Mucosa of gallbladder (tissue), 1 donor: ENCODE results near the gene TGDS. TPM values are rescaled to one million over a fixed set of nuclear protein-coding genes. Genes with fewer than 3 reads are reported as not detected.
"Not testable (repeated sequence)": the region's sequence is repeated elsewhere in the genome, so short reads cannot be mapped to it uniquely, and the experiment has no call there.

ENCODE experiments used
- DNase-seq: peaks from one replicate; pipeline ENCODE4 v3.0.0-alpha.2; 2020; ENCODE audit warnings: low spot score
- total RNA-seq: library from RNA; stranded (reverse); gene quantifications from one replicate; pipeline ENCODE4 v1.2.1, GENCODE V29; 2021
- donor health status: DM: no; HTN: no; CAD: no.

Gene TGDS
- total RNA-seq, 1 donor from 2014 or later: 9.6 TPM

DNA sequence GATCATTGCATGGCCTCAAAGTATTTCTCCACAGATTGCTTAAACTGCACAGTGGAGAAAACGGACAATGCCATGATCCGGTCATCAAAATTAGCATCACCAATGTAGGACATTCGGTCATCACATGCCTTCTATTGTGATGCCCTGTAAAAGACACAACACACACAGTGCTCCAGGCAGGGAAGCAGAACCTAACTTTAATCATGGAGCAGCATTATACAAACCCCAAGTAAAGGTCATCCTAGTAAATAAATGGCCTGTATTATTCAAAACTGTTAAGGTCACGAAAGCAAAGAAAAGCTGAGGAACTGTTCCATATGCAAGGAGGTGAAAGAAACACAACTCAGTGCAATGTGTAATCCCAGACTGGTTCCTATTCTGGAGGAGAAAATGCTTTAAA is 42.2 kb downstream of the TGDS start:
- no peak for DNase-seq

DNA sequence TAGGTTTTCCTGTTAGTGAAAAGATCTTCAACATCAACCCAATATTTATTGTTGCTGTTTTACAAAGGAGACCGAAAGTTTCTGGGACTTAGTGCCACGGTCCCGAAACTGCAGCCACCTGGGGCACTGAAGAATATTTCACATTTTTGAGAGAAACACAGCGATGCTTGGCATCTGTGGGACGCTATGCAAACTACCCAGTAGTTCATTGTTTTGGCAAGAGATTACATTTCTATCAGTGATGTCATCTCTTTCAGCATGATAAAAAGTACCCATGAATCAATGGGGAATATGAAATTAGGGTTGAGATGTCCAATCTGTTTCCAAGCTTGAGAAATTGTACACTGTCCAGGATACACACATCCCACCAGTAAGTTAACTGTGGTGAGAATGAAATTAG is 43.9 kb downstream of the TGDS start:
- DNase-seq: no peak

DNA sequence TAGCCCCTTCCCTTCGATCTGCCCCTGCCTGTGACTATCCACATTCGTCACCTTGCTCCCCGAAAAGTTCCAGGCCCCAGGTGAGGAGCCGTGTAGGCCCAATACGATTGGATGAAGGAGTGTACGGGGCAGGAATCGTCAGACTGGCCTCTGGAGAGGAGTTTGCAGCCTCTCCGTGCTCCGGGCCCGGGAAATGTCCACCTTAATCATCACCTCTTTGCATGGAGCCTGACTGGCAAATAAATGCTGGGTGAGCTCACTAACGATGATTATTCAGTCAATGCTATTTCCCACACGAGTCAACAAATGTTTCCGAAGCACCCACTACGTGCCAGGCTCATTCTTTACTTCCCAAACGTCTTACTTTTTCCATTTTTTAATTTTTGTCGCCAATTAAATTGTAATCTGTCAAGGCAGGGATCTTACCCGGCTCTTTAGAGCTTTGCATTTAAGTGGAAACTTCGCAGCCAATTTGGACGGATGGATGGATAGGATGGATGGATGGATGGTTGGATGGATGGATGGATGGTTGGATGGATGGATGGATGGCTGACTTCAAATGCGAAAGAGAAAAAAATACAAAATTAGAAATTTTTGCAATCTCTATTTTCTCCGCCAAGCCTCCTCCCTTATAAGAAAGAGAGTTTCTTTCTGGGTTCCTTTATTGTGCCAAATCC is 45.8 kb downstream of the TGDS start:
- DNase-seq: peak; percentile 22

DNA sequence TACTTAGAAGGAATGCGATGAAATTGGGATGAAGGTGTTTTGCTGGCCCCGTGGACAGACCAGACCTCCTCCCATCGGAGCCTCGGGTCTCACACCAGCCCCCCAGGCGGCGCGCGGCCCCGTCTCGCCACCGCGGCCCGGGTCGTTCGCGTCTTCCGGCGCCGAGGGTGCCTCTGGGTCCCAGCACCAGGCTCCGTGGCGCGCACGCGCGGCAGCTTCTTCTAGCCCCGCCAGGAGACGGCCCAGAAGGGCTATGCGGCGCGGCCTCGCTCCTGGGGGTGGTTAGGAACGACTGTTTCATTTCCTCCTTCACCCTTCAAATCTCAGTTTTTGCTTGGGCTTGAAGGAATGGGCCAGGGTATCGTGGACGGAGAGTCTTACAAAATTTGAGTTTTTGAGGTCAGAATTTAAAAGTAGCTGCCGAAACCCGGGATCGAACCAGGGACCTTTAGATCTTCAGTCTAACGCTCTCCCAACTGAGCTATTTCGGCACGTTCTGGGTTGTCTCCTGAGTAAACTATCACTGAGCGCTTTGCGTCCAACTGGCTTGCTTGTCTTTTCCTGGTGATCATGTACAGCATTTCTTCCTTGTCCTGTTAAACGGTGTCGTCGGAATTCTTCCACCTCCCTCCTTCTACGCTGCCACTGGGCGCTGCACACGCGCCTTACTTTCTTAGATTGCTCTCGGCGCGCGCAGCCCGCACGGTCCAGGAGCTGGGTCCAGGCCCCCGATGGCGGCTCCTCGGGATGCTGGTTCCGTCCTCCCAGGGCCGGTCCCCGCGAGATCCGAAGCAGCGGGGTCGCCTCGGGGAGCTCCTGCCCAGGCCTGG is 46.5 kb downstream of the TGDS start:
- DNase-seq: peak; percentile 94

DNA sequence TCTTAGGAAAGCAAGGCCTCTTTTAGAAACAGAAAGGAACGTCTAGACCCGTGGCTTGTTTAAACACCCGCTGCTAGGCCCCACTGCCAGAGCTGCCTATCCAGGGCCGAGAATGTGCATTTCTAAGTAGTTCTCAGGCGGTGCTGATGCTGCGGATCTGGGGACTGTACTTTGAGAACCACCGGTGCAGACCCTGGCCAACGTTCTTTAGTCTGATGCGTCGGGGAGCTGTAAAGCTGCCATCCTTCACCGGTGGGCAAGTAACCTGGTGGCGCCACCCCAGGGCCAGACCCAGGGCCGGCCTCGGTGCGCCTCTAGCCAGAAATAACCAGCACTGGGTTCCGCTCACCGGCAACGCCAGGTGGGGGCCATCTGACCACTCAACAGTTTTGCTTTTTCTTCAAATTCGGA is 47.1 kb downstream of the TGDS start:
- peak; percentile 22 for DNase-seq

DNA sequence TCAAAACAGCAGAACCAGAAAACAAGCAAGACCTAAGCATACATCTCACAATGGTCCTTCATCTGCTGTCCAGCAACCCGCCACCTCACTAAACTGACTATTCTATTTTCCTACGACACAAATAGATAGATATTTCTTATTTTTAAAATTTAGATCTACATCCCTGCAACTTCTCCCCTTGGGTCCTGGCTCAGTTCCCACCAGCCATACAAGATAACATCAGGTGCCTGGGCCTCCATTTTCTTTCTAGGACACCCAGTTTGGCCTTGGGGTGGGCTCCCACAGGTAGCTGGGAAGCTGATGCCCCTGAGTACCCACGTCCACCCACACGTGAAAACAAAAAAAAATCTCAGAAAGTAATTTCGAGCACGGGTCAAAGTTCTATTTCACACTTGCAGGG is 47.6 kb downstream of the TGDS start:
- no peak for DNase-seq

DNA sequence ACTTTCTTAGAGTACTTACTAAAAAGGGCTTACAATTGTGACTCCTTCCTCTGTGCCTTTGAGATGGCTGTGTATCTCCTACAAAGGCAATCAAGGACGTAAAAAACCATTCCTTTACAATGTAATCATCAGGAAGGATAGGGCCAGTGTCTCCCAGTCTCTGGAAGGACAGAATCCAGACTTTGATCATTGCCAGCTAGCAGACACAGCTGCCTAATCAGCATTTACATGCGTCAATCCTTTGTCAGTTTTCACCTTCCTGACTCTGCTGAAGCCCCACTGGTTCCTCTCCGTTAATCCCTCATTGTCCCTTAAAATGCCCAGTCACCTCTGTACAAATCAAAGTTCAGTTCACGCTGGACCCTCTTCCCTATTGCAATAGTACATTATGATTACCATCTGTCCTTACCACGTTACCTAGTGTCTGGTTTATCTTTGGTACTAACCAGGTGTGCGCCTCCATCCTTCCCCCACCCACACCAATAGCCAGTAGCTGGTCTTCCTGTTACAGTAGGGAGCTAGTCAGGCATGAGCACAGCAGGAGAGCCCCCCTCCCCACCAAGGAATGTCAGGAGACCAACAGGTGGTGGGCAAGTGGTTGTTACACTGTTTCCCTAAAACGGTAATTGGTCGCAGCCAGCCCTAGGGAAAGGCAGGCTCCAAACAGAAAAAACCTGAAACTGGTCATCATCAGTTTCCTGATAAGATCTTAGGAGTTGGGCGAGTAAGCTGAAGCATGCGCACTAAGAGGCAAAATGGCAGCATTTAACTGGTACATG is 49.7 kb downstream of the TGDS start:
- DNase-seq: no peak

DNA sequence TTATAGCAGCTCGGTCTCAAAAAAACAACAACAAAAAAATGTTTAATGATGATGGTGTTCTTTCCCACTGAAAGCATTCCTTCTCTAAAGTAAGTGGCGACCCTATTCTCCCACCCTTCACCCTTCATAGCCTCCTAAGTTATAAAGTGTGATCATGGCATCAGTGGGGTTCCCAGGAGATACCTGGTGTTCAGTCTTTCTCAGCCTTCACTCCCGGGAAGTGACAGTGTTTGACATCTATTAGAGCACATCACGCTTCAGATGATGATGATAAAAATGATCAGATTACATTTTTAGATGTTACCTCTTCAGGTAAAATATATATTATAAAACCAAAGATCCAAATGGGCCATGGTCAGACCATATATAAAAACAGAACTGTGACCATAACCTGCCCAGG is 51.0 kb downstream of the TGDS start:
- no peak for DNase-seq

DNA sequence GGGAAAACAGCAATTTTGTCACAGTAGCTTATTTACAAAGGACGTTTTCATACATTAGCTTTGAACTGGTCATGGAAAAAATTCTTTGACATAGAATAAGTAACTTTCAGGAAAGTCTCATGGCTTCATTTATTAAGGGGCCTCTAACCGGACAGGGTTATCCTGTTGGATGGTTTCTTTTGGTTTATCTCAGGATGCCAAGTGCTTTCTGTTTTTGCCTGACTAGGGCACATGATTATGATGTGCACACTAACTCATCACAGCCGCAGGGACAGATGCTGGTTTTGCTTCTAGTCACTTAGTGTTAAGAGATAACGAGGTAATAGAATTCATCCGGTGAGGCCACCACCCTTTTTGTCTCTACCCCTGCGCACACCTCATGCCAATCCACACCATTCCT is 53.0 kb downstream of the TGDS start:
- no peak for DNase-seq

DNA sequence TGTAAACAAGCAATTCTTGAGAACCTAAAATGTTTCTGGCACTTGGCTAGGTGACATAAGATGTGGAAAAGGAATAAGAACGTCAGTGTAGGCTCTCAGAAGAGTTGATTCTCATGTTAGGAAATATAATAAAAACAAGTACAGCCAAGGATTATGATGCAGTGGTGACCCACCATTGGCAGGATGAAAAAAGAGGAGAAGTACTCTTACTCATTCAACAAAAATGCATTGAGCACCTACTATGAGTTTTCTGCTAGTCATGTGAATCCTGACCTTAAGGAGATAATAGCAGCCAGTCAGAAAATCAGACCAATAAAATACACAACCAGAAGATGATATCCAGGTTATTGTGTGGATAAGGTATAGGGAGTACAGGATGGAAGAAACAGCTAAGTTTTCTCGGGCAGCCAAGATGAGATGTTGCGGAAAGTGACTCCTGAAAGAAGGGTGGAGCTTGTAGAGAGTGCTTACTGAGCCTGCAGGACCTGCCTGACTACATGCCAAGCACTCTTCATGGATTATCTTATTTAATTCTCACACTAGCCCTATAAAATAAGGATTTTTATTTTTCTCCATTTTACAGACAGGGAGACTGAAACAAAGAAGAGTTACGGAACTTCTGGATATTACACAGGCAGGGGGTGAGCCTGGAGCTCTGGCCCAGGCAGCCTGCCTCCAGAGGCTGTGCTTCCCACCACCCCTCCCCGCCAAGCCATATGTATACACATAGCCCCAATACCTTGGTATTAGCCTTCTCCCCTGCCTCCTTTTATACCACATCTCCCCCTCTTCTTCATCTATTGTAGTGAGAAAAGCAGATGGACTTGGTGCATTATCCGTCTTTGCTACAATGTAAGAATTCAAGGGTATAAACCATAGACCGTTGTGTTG is 58.0 kb downstream of the TGDS start:
- DNase-seq: no peak

DNA sequence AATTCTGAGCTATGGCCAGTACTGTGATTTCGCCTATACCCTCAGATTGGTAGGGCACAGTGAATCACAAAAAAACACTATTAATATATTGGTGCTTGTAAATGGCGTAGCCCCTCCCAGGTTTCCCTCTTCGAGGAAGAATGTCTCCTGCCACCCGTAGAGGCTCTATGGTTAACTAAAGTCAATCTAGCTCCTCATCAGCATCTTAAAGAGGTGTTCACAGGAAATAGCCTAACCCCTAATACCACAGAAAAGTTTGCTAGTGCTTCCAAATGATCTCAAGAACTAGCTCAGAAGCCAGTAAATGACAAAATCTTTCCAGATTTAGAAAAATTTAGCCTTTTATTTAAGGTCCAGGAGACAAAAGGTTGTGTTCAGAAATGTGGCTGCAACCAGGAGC is 60.2 kb downstream of the TGDS start:
- no peak for DNase-seq

DNA sequence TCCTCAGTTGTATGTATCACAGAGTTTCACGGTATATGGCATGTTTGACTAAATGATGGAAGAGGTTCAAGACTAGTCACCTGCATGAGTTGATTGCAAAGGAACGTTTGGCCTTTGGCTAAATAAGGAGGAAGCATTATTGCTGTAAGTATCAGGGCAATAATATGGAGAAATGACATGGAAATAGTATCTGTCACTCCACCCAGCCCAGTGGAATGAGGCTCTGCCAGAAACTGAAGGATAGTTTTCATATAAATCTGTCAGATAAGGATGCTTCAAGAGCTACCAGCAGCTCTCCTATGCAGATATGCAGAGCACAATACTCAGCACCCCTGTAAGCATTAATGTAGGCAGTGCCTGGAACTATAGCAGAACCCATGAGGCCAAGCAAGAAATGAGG is 60.7 kb downstream of the TGDS start:
- DNase-seq: no peak

DNA sequence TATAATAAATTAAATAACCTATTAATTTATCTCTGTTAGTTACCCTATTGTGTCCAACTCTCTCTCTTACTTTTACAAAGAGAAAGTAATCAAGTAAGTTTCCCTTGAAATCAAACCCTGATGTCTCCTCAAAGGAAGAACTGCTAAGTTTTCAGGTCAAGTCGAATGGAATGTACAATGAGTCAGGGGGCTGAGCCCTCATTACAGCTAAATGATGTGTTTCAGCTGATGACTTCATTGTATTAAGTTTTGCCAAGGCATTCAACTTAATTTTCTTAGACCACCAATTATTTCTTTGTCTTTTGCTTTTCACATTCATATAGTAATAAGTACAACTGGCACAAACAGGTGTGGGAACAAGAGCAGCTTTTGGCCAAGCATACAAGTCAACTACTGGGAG is 61.8 kb downstream of the TGDS start:
- no peak for DNase-seq

DNA sequence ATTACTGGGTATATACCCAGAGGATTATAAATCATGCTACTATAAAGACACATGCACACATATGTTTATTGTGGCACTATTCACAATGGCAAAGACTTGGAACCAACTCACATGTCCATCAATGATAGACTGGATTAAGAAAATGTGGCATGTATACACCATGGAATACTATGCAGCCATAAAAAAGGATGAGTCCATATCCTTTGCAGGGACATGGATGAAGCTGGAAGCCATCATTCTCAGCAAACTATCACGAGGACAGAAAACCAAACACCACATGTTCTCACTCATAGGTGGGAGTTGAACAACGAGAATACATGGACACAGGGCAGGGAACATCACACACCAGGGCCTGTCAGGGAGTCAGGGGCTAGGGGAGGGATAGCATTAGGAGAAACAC is 63.7 kb downstream of the TGDS start:
- DNase-seq: not testable (repeated sequence)

DNA sequence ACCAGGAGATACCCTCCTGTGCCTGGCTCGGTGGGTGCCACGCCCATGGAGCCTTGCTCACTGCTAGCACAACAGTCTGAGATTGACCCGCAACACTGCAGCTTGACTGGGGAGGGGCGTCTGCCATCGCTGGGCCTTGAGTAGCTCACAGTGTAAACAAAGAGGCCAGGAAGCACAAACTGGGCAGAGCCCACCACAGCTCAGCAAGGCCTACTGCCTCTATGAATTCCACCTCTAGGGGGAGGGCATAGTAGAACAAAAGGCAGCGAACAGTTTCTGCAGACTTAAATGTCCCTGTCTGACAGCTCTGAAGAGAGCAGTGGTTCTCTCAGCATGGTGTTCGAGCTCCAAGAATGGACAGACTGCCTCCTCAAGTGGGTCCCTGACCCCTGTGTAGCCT is 69.0 kb downstream of the TGDS start:
- not testable (repeated sequence) for DNase-seq

DNA sequence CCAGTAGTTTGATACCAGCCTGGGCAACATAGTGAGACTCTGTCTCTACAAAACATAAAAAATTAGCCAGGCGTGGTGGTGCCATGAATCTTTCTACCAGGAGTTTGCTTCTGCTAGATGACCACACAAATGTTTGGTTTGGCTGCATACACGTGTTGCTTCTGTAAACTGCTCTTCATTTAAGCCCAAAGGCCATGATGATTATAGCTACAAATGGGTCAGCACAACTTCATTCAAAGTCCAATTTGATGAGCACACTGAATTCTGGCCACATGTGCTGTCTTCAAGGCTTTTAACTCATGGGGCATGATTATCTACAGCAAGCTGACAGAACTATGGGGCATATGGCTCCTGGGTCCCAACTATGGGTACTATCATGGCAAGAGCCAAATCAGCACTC is 70.2 kb downstream of the TGDS start:
- no peak for DNase-seq

DNA sequence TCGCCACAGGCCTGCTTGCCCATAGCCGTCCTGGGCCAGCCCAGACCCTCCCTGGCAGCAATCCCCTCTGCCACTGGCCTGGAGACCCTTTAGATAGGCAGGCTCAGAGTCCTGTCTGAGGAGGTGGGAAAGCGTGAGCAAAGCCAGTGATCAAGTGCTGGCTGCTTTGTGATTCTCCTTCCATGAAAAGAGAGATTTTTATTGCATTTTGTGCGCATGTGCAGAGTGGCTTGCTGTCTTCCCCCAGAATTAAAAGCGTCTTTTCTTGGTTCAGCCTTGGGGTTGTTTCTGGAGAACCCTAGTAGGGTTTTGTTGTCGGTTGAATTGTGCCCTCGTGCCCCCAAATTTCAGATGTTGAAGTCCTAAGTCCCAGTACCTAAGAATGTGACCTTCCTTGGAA is 71.5 kb downstream of the TGDS start:
- DNase-seq: no peak
